A549 (cell line): ENCODE data around the gene TBC1D20.

ENCODE experiments used
- POLR2A ChIP-seq: IDR thresholded peaks from 2 replicates; pipeline ENCODE4 v1.6.1; 2012; ENCODE audit warnings: mild to moderate bottlenecking, low read length
- TF ChIP-seq, protein P1 (sequence below): fragments of >200 bp; sonication (Bioruptor Twin); formaldehyde crosslinking; IDR thresholded peaks from 3 replicates; pipeline ENCODE4 v1.5.1; 2016

DNA sequence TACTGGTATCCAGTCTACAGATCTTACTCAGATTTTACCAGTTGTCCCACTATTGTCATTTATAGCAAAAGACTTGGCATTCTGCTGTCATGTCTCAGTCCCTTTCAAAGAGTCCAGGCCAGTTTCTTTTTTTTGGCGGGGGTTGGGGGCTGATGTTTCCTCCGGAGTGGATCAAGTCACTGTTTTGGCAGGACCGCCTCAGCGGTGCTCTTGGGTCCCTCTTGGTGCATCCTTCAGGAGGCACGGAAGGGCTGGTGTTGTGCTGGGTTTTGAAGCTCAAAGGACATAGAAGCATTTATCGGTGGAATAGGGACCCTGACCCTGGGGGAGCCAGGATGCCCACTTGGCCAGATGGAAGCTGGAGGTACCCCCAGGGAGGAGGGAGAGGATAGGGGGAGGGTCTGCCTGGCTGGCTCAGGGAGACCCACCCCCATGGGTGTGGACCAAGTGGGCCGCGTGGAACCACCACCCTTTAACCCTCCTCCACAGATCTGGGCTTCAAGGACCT is 43.4 kb downstream of the TBC1D20 start:
- TF ChIP-seq, protein P1, sequence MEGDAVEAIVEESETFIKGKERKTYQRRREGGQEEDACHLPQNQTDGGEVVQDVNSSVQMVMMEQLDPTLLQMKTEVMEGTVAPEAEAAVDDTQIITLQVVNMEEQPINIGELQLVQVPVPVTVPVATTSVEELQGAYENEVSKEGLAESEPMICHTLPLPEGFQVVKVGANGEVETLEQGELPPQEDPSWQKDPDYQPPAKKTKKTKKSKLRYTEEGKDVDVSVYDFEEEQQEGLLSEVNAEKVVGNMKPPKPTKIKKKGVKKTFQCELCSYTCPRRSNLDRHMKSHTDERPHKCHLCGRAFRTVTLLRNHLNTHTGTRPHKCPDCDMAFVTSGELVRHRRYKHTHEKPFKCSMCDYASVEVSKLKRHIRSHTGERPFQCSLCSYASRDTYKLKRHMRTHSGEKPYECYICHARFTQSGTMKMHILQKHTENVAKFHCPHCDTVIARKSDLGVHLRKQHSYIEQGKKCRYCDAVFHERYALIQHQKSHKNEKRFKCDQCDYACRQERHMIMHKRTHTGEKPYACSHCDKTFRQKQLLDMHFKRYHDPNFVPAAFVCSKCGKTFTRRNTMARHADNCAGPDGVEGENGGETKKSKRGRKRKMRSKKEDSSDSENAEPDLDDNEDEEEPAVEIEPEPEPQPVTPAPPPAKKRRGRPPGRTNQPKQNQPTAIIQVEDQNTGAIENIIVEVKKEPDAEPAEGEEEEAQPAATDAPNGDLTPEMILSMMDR, result no peak
- no peak for TF ChIP-seq POLR2A
